ENCODE results near the gene IGDCC3. TPM values are rescaled to one million over a fixed set of nuclear protein-coding genes. Genes with fewer than 3 reads are reported as not detected.
"Not testable (repeated sequence)": the region's sequence is repeated elsewhere in the genome, so short reads cannot be mapped to it uniquely, and the experiment has no call there.

IGDCC3 gene
- total RNA-seq, 1 experiment from 2014 or later: 0.12 TPM

DNA sequence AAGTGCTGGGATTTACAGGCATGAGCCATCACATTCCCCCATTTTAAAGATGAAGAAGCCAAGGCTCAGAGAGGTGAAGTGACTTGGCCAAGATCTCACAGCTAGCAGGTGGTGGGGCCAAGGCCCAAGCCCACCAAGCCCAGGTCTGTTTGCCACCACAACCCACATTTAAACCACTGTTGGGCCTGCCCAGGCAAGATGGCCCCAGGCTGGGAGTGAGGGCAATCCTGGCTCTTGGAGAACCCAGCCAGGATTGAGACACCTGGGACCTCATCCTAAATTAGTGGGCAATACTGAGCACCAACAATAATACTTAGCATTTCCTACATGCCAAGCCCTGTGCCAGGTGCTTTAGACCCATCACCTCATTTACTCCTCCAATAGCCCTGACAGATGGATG lies 6.9 kb downstream of the IGDCC3 start:
- no peak for DNase-seq (ENCODE audit: low spot score)

DNA sequence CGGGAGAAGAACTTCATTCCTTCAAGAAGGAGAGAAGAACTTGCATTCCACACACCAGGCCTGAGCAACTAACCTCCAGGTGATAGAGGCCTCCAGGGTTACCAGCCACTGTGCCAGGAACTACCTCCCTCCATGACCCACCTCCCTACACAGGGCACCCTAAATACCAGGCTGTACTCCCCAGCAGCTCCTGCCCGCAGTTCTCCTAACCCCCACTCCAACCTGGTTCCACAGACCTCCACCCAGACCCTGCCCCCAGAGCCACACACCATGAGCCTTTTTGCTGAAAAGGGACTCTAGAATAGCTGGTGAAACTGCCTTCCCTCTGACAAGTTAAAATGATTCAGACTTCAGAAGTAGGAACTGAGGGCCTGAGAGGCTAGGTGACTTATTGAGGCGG lies 8.2 kb downstream of the IGDCC3 start:
- DNase-seq (ENCODE audit: low spot score): no peak

DNA sequence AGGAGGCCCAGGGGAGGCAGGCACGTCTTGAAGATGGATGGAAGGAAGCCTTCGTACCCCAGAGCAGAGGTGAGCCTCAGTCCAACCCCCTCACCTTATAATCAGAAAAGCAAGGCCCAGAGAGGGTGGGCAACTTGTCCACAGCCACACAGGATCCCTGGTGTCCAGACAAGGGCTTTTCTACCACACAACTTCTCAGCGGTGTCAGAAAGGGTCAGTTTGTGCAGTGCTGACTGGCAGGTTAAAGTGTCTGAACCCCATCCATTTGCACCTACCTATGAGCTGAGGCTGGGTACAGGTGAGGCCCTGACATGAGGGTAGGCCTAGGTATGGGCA lies 8.6 kb downstream of the IGDCC3 start:
- no peak for DNase-seq (ENCODE audit: low spot score)

DNA sequence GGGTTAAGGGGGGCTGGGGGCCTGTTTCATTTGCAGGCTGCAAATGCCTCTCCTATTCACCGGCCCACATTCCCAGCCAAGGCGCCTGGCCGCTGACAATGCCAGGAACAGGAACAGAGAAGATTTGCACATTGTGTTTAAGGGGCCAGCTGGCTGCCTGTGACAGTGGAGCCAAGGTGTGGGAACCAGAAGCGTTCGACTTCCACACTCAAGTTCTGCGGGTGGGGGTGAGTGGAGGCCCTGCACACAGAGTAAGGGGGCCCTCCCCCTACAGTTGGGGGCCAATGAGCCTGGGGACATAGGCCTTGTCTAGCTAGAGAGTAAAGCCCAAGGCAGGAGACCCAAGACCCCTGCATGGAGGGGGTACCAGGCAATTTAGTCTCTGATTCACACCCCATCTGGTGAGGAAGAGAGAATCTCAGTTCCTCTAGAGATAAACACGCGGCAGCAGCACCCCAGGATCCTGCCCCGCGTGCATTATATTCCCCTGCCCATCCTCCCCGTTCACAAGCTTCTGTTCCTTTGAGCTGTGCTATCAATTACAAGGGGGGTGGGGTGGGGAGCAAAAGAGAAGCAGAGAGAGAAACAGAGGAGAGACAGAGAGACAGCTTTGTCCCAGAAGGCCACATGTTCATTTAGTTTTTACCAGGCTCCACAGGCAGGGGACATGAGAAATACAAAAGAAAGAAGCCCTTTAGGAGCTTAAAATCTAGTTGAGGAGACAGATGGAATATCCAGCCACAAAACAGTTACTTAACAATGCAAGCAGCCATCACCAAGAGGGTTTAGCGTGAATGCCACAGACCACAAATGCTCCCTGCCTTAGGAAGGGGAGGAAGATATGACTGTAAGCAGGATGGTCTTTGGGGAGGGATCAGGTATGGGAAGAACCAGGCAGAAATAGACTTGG lies 9.2 kb downstream of the IGDCC3 start:
- no peak for DNase-seq (ENCODE audit: low spot score)

DNA sequence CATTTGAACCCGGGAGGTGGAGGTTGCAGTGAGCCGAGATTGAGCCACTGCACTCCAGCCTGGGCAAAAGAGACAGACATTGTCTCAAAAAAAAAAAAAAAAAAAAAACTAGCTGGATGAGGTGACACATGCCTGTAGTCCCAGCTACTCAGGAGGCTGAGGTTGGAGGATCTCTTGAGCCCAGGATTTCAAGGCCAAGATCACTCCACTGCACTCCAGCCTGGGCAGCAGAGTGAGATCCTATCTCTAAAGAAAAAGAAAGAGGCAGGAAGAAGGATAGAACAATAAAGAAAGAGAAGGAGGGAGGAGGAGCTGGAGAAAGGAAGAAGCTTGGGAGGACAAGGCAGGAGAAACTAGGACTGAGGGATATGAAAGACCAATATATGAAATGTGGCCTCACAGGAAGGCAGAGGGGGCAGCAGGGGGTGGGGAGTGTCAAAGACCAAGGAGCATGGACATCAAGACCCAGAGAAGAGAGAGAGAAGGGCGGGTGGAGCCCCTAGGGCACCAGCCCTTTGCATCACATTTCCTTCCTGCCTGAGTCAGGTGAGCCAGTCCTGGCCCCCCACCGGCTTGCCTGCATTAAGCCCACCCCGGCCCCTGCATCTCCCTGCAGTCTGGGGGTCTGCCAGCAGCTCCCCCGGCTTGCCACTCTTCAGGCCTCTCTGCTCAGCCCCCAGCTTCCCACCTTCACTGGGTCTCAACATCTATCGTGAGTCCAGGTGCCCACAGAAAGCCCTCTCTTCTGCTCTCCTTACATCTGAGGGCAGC lies 11.5 kb downstream of the IGDCC3 start:
- no peak for DNase-seq (ENCODE audit: low spot score)

DNA sequence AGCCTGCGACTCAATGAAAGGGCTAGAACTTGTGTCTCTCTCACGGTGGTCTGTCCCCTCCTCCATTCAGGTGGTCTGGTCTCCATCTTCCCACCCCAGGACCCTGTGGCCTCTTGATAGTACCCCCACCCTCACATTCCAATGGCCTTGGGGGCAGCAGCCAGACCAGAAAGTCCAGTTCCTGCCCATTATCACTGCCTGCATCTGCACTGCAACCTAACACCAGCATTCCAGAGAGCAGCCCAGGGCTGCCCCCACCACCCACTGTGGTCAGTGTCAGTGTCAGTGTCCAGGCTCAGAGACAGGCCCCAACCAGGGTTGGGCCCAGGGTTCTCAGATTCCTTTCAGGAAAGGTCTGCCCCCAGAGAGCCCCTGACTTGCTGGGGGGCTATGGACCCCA lies 12.6 kb downstream of the IGDCC3 start:
- DNase-seq (ENCODE audit: low spot score): no peak

DNA sequence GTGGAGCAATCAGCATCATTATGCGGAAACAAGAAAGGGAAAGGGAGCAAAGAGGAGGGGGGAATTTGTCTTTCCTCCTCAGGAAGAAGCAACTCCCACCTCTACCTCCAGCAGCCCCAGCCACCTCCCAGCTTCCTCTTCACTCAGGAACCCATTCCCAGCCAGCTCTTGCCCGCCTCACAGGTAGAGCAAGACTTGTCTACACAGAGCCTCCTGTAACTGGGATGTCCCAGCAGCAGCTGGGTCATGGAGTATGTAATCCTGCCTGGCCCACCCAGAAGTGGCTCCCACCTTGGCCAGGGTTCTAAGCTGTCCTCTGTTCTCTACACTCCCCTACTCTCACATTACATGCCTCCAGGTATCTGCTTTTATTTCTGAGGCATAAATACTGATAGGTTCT lies 14.0 kb downstream of the IGDCC3 start:
- no peak for DNase-seq (ENCODE audit: low spot score)

DNA sequence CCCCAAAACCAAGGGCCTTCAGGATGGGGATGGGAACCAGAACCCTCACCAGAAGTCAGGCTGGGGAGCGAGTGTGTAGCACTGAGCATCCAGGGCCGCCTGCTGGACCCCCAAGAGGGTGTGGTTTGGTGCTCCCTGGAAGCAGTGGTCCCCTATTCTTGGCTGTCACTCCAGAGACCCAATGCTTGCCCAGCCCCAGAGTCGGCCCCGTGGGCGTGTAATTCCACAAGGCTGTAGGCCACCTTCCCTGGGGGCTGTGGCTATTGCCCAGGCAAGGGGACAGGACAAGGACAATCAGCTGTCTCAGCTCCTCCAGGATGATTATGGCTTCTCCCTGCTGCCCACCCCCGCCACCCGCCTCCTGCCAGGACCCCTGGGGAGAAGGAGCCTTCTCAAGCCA lies 14.5 kb downstream of the IGDCC3 start:
- DNase-seq (ENCODE audit: low spot score): no peak

DNA sequence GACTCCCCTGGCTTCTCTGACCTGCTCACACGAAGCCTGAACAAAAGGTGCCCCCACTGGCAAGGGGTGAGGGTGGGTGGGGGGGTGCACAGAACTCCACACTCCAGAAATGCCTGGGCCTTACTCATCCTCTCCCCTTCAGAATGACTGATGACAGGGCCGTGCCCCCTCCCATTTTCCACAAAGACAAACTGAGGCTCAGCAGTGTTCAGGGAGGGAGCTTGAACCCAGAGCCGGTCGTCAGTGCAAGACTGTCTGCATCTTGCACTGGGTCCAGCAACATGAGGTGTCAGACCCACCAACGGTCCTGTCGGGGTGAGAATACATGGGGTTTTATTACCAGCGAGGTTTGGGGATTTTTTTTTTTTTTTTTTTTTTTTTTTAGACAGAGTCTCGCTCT lies 15.3 kb downstream of the IGDCC3 start:
- DNase-seq (ENCODE audit: low spot score): no peak

DNA sequence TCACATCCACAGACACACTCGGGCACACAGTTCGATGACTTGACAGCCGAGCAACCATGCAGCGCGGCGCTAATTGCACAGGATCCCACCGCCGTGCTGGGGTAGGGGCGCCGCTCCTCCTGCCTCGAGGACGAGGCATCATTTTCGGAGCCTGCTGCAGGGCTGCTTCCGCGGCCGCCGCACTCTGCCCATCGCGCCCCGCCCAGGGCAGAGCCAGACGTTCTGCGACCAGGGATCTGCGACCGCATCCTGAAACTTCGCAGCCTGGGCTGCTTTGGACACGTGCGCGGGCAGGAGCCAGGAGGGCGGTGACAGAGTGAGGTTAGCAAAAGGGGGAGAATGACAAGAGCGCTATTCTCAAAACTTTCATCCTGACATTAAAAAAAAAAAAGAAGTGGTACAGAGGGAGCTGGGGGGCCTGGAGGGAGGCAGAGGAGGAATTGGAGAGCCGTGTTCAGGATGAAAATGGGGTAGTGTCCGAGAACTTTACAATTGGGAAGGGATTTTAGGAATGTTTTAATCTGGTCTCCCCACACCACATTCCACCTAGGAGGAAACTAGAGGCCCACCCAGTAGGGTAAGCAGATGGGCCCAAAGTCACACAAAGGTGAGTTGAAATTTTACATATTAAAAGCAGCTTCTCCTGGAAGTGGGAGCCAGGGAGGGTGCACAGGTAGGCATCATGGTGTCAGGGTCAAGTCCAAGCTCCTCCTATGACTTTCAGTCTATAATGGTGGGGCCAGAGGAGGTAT lies 15.9 kb downstream of the IGDCC3 start:
- DNase-seq (ENCODE audit: low spot score): no peak

DNA sequence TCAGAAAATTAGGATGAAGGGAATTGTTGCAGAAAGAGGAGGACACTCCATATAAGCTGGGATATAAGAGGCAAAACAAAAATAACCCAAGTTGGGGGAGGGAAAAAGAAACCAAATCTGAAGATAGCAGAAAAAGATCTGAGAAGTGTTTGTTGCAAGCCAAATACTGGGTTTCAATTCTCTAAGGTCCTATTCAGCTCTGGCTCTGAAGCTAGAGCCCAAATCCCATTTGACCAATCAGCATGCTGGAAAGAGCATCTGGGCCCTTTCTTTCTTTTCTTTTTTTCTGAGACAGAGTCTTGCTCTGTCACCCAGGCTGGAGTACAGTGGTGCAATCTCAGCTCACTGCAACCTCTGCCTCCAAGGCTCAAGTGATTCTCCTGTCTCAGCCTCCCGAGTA lies 17.3 kb downstream of the IGDCC3 start:
- DNase-seq (ENCODE audit: low spot score): no peak

DNA sequence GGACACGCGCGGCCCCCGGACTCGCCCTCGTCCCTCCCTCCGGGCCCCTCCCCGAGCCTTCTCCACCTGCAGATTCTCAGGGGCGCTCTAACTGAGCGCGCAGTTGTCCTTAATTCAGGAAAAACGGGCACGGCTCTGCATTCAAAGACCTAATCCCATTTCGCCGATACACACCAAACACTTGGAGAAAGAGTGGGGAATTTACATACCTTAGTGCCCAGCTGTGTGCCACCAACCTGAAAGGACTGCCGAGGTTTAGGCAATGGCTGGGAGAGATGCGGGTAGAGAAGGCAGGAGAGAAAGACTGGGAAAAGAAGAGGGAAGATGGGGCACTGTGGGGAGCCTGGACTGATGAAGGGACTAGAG lies 21.8 kb downstream of the IGDCC3 start:
- DNase-seq (ENCODE audit: low spot score): no peak

DNA sequence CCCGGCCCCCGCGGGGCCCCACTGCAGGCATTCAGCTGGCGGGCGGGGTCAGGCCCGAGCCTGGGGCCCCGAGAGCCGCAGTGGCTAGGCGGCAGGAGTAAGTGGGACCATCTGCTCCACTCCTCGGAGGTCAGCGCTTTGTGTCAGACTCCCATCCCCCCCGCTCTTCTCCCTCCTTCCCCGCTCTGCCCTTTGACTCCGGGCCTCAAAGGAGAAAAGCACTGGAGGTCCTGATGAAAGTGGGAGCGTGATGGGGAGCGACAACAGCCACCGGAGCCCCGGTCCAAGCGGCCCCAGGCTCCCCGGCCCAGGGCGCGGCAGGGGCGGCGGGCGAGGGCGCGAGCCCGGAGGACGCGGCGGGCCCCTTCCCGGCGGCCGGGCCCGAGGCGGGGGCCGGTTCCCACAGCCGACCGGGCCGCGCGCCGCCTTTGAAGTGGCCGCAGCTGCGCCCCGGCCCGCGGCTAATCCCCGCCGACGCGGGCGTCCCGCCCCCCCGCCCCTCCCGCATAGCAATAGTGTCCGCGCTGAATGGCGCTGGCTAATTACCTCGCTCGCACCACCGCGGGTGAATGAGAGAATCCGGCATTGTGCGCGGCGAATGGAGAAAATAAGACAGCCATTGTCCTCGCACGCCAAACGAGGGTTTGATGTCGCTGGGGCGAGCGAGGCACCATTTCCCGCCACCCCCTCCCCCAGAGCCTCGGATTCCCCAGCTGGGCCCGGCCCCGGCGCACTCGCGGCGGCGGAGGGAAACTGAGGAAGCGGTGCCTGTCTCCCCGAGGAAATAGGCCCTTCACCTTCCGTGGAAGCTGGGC lies 22.4 kb downstream of the IGDCC3 start:
- DNase-seq (ENCODE audit: low spot score): no peak

DNA sequence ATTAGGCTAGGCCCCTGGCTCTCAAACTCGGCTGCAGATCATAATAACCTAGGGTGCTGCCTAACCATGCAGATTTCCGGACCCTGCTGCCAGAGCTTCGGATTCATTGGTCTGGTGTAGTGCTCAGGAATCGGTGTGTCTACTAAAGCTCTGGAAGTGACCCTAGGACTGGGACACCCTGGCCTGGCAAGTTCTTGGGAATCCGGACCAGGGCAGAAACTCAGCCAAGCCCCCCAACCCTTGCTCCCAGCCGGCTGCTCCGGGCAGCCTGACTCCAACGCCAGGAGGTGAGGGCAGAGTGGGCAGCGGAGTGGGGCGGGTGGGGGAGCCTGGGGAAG lies 23.0 kb downstream of the IGDCC3 start:
- no peak for DNase-seq (ENCODE audit: low spot score)

DNA sequence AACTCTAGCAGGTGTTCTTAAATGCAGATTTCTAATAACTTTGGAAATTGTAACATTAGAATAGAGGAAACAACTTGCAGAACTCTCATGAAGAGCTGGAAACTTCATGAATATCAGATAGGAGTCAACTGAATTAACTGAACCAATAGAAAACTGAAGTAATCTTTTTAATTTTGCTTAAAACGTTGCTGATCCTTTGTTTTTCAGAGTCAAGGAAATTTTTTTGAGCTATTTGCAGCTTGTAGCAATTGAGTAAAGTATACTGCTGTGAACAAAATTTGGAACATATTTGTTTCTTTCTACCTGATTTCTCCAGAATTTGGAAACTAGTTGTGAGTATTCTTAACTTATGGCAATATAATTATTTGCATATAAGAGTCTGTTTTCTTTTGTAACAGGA lies 25.8 kb downstream of the IGDCC3 start:
- not testable (repeated sequence) for DNase-seq (ENCODE audit: low spot score)

DNA sequence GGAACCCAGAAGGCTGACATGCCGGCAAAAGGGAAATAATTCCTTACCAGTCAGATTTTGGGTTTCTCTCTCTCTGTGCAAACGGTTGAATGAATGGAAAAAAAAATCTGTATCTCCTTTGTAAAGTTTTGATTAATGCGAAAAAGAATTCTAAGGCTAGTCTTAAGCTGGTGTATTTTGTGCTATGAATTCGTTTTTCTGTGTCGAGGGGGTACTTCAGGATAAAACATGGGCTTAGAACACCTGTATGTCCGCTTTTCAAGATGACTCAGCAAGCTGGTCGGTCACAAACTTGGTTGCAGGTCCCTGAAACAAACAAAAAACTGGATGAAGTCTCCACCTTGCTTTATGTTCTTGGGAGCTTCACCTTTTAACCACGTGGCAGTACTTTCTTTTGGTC lies 28.5 kb downstream of the IGDCC3 start:
- no peak for DNase-seq (ENCODE audit: low spot score)

DNA sequence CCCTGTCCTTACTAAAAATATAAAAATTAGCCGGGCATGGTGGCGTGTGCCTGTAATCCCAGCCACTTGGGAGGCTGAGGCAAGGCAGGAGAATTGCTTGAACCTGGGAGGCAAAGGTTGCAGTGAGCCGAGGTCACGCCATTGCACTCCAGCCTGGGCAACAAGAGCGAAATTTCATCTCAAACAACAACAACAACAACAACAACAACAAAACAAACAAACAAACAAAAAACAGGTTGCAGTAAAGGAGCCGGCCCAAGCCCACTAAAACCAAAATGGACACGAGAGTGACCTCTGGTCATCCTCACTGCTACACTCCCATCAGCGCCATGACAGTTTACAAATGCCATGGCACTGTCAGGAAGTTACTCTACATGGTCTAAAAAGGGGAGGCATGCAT lies 30.0 kb downstream of the IGDCC3 start:
- DNase-seq (ENCODE audit: low spot score): not testable (repeated sequence)

DNA sequence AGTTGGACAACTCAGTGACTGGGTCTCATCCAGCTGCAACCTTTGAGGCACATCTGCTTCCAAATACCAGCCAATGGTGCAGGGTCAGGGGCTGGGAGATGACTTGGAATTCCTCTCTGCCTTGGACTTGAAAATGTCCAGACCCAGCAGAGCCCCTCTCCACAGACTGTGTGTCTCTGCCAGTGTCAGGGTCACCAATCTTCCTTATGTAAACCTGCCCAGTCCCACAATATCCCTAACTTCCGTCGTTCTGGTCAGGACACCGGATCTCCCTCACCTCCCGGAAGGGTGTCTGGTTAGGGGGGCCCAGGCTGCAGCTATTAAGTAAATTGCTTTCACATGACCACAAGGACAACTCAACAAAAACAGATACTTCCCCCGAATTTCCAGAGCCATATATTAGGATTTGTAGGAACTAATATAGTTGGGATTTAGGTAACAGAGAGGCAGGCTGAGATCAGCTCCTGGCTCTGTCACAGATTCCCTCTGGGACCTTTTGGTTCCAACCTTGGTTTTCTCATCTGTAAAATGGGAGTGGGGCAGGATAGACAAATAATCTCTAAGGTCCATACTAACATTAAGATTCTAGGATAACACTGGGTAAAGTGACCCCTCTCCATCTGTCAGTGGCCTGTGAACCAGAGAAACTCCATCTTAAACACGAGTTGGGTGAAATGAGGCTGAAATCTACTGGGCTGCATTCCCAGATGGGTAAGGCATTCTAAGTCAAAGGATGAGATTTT lies 30.8 kb downstream of the IGDCC3 start:
- no peak for DNase-seq (ENCODE audit: low spot score)

DNA sequence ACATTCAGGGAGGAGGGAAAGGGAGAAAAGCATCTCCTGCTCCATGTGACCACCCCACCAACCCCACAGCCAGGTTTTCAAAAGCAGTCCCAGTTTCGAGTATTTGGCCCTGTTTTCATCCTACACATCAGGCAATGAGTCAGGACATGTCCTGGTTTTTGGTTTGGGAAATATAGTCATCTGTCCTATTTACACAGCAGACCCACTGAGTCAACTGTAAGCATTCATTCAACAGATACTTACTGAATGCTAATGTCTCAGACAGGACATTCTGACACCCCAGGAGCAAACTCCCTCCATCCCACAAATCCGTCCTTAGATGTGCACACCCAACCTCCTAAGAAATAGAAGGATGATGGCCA lies 32.9 kb downstream of the IGDCC3 start:
- DNase-seq (ENCODE audit: low spot score): no peak

DNA sequence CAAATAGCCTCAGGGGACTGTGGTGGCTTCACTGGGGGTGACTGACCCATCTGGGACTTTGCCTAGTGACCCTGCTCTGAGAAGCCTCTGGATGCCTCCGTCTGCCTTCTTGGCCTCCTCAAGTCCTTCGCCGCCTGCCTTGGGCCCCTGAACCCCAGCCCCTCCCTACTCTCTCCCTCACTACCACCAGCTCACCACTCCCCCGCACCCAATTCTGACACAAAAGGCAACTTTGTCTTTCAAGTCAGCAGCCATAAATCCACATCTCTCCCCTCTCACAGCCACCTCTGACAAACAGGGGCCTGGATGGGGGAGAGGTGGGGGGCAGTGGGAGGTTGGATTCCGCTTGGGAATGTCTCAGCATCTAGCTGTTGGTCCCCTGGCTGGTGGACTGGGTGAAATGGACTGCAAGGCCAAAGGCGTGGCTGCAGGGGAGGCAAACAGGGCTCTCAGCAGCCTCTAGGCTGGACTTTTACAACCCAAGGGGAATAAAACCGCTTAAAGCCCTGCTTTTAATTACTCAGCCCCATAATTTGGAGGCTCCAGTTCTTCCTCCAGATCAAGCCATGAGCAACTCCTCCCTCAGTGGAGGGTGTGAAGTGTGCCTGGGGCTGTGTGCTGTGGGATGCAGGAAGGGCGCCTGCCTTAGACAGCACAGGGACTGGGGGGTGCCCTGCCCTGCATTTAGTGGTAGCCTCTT lies 33.4 kb downstream of the IGDCC3 start:
- no peak for DNase-seq (ENCODE audit: low spot score)

All from A172 (cell line).